Transverse colon (tissue), 3 donors: ENCODE results near the gene CNOT6L.

Experiments used
- EP300 ChIP-seq: sonication (generic); formaldehyde crosslinking; IDR thresholded peaks from one replicate; pipeline ENCODE4 v1.6.1; 2017; ENCODE audit warnings: antibody characterized with exemption, low read depth
- POLR2A ChIP-seq: fragments of 450-650 bp; IDR thresholded peaks from one replicate; pipeline ENCODE4 v1.6.1; 2016; ENCODE audit warnings: antibody characterized with exemption, mild to moderate bottlenecking, moderate library complexity
- TF ChIP-seq, protein P1 (sequence below), 5 experiments: fragments of 200-600 bp in 3 of 5; fragments of 450-650 bp in 2 of 5; sonication (generic) in 3 of 5; IDR thresholded peaks; 1 replicate in 2 of 5; 2 replicates in 3 of 5; pipeline ENCODE4 v1.5.1; 2016 to 2017; ENCODE audit warnings: antibody characterized with exemption in 5 of 5, inconsistent platforms in 3 of 5, mild to moderate bottlenecking in 2 of 5, moderate library complexity in 1 of 5

DNA sequence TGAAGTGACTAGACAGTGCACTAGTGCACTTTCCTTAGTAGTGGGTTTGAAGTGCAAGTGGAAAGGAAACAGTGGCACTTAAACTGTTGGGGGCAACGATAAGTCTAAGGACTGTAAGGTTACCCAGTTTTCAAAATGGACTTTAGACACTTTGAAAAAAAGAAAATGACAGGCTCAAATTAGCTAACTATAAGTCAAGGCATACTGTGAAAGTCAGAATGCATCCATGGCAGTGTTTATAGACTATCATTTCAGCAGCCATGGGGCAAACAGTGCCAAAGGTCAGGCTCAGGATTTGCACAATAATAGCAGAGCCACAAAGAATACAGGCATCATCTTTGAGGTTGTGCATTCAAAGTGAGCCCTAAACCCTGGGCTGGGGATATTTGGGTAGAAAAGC is 109.1 kb downstream of the CNOT6L start:
- TF ChIP-seq, protein P1, sequence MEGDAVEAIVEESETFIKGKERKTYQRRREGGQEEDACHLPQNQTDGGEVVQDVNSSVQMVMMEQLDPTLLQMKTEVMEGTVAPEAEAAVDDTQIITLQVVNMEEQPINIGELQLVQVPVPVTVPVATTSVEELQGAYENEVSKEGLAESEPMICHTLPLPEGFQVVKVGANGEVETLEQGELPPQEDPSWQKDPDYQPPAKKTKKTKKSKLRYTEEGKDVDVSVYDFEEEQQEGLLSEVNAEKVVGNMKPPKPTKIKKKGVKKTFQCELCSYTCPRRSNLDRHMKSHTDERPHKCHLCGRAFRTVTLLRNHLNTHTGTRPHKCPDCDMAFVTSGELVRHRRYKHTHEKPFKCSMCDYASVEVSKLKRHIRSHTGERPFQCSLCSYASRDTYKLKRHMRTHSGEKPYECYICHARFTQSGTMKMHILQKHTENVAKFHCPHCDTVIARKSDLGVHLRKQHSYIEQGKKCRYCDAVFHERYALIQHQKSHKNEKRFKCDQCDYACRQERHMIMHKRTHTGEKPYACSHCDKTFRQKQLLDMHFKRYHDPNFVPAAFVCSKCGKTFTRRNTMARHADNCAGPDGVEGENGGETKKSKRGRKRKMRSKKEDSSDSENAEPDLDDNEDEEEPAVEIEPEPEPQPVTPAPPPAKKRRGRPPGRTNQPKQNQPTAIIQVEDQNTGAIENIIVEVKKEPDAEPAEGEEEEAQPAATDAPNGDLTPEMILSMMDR (IDR thresholded peaks at IDR 0.05): no peak
- TF ChIP-seq EP300 (no peak), POLR2A (no peak)
